IMR-90 (cell line): ENCODE measurements around the gene PHF3. TPM values are rescaled to one million over a fixed set of nuclear protein-coding genes. Genes with fewer than 3 reads are reported as not detected.

Source experiments
- ATAC-seq: fragments of 200-7000 bp; cut with Tn5 transposase; 2 replicates; pipeline ENCODE4 v1.9.1; 2020; ENCODE audit warnings: low read depth, mild to moderate bottlenecking, moderate library complexity
- BruUV-seq: library from RNA; stranded (reverse); fragments of 400-500 nt; replicated peaks from 2 replicates; lab custom pipeline; 2021; lab: Mats Ljungman, UMichigan
- CTCF ChIA-PET: fragments of 300-600 bp; formaldehyde crosslinking; extraction: SDS; loops from one replicate; lab custom pipeline; 2021; ENCODE audit warnings: antibody characterized with exemption; lab: Yijun Ruan, JAX
- POLR2A ChIA-PET: fragments of 300-600 bp; sonication (Branson Sonifier 250); formaldehyde crosslinking; loops from one replicate; lab custom pipeline; 2022; ENCODE audit warnings: antibody characterized with exemption; ENCODE audit not compliant: unreplicated experiment; lab: Charles Lee
- DNase-seq: peaks from one replicate; pipeline ENCODE4 v3.0.0; 2013
- H2AFZ ChIP-seq: replicated peaks from 2 replicates; pipeline ENCODE3; 2013; ENCODE audit warnings: low read length, mild to moderate bottlenecking; ENCODE audit not compliant: poor library complexity
- H2AK5ac ChIP-seq: 2 replicates; pipeline ENCODE4 v1.6.1; 2013; ENCODE audit warnings: low read depth, low read length, inconsistent platforms
- H2AK9ac ChIP-seq: replicated peaks from 2 replicates; pipeline ENCODE3; 2013; ENCODE audit warnings: mild to moderate bottlenecking, low read depth, low read length, moderate library complexity; ENCODE audit not compliant: poor library complexity
- H2BK120ac ChIP-seq: 2 replicates; pipeline ENCODE4 v1.6.1; 2013; ENCODE audit warnings: low read depth, low read length, inconsistent platforms
- H2BK15ac ChIP-seq: 3 replicates; pipeline ENCODE4 v1.6.1; 2013; ENCODE audit warnings: low read depth, low read length, inconsistent platforms
- H2BK20ac ChIP-seq: 2 replicates; pipeline ENCODE4 v1.6.1; 2013; ENCODE audit warnings: low read depth, mild to moderate bottlenecking, inconsistent platforms, low read length, moderate library complexity
- H2BK5ac ChIP-seq: 2 replicates; pipeline ENCODE4 v1.6.1; 2013; ENCODE audit warnings: mild to moderate bottlenecking, low read depth, low read length, inconsistent platforms; ENCODE audit not compliant: poor library complexity, severe bottlenecking
- H3K14ac ChIP-seq: replicated peaks from 2 replicates; pipeline ENCODE4 v1.6.1; 2013; ENCODE audit warnings: low read depth, low read length, inconsistent platforms
- H3K18ac ChIP-seq: 2 replicates; pipeline ENCODE4 v1.6.1; 2013; ENCODE audit warnings: low read depth, low read length, control low read depth
- H3K23ac ChIP-seq: 2 replicates; pipeline ENCODE4 v1.6.1; 2013; ENCODE audit warnings: low read depth, low read length, inconsistent platforms
- H3K27ac ChIP-seq: 2 replicates; pipeline ENCODE4 v1.5.1; 2013; ENCODE audit warnings: mild to moderate bottlenecking, control low read depth, low read length; ENCODE audit not compliant: insufficient read depth
- H3K27me3 ChIP-seq: 2 replicates; pipeline ENCODE4 v1.6.1; 2013; ENCODE audit warnings: low read length; ENCODE audit not compliant: control insufficient read depth, insufficient read depth
- H3K36me3 ChIP-seq: 2 replicates; pipeline ENCODE4 v1.6.1; 2013; ENCODE audit warnings: low read length, mixed read lengths; ENCODE audit not compliant: control insufficient read depth, insufficient read depth
- H3K4ac ChIP-seq: 2 replicates; pipeline ENCODE4 v1.6.1; 2013; ENCODE audit warnings: low read depth, low read length, inconsistent platforms
- H3K4me1 ChIP-seq: 2 replicates; pipeline ENCODE4 v1.6.1; 2013; ENCODE audit warnings: low read length, mixed read lengths; ENCODE audit not compliant: control insufficient read depth, insufficient read depth
- H3K4me2 ChIP-seq: 2 replicates; pipeline ENCODE4 v1.6.1; 2013; ENCODE audit warnings: low read depth, mild to moderate bottlenecking, control low read depth, low read length, moderate library complexity
- H3K4me3 ChIP-seq: 2 replicates; pipeline ENCODE4 v1.5.1; 2013; ENCODE audit warnings: low read depth, mild to moderate bottlenecking, control low read depth, low read length, moderate library complexity; ENCODE audit not compliant: insufficient read depth
- H3K56ac ChIP-seq: 2 replicates; pipeline ENCODE4 v1.6.1; 2013; ENCODE audit warnings: low read length, inconsistent platforms; ENCODE audit not compliant: insufficient read depth; ENCODE audit errors: extremely low read depth
- H3K79me1 ChIP-seq, 2 experiments: 2 replicates each; pipeline ENCODE4 v1.6.1; 2013; ENCODE audit warnings: low read length in 2 of 2, inconsistent platforms in 1 of 2, low read depth in 1 of 2
- H3K9ac ChIP-seq: 2 replicates; pipeline ENCODE4 v1.6.1; 2013; ENCODE audit warnings: low read depth, low read length, control low read depth
- H3K9me1 ChIP-seq: 2 replicates; pipeline ENCODE4 v1.6.1; 2013; ENCODE audit warnings: low read length, inconsistent platforms; ENCODE audit not compliant: insufficient read depth
- H3K9me3 ChIP-seq: 2 replicates; pipeline ENCODE4 v1.6.1; 2013; ENCODE audit warnings: low read length; ENCODE audit not compliant: control insufficient read depth, insufficient read depth
- H4K20me1 ChIP-seq: 2 replicates; pipeline ENCODE4 v1.6.1; 2013; ENCODE audit warnings: low read length, inconsistent platforms; ENCODE audit not compliant: insufficient read depth
- H4K5ac ChIP-seq: 2 replicates; pipeline ENCODE4 v1.6.1; 2013; ENCODE audit warnings: mild to moderate bottlenecking, low read depth, low read length, control low read depth
- H4K8ac ChIP-seq, 2 experiments: 2 replicates each; pipeline ENCODE4 v1.6.1; 2013; ENCODE audit warnings: low read depth in 2 of 2, low read length in 2 of 2, control low read depth in 1 of 2, inconsistent platforms in 1 of 2
- H4K91ac ChIP-seq: 2 replicates; pipeline ENCODE4 v1.6.1; 2013; ENCODE audit warnings: low read depth, low read length, inconsistent platforms; ENCODE audit not compliant: insufficient read depth
- CHD1 ChIP-seq: IDR thresholded peaks from 2 replicates; pipeline ENCODE4 v1.6.1; 2012; ENCODE audit warnings: low read depth, low read length, improper control_type of control experiment
- ELK1 ChIP-seq: fragments of 150-350 bp; IDR thresholded peaks from 2 replicates; pipeline ENCODE4 v1.6.1; 2016; ENCODE audit warnings: low read depth, mild to moderate bottlenecking, low read length, moderate library complexity, borderline replicate concordance
- FOS ChIP-seq: fragments of 150-350 bp; IDR thresholded peaks from 2 replicates; pipeline ENCODE4 v1.6.1; 2016; ENCODE audit warnings: low read depth, low read length
- MAFK ChIP-seq: IDR thresholded peaks from 2 replicates; pipeline ENCODE4 v1.6.1; 2012; ENCODE audit warnings: low read depth, low read length, improper control_type of control experiment
- MXI1 ChIP-seq: IDR thresholded peaks from 2 replicates; pipeline ENCODE4 v1.6.1; 2012; ENCODE audit warnings: low read depth, mild to moderate bottlenecking, low read length, moderate library complexity, borderline replicate concordance
- NFE2L2 ChIP-seq: fragments of 150-350 bp; IDR thresholded peaks from 2 replicates; pipeline ENCODE4 v1.6.1; 2016; ENCODE audit warnings: low read depth, mild to moderate bottlenecking, low read length
- POLR2A ChIP-seq: IDR thresholded peaks from 2 replicates; pipeline ENCODE4 v1.6.1; 2012; ENCODE audit warnings: mild to moderate bottlenecking, low read depth, low read length
- RAD21 ChIP-seq: IDR thresholded peaks from 2 replicates; pipeline ENCODE4 v1.6.1; 2012; ENCODE audit warnings: low read length, improper control_type of control experiment
- WGBS, 2 experiments: methylation state at CpG; one replicate each; pipeline versions ENCODE4 v1.1.5 to v1.1.7; 2013; ENCODE audit warnings: missing lambda C conversion rate in 2 of 2; ENCODE audit not compliant: insufficient read length in 1 of 2; ENCODE audit errors: extremely low coverage in 2 of 2; 5-methylcytosine and 5-hydroxymethylcytosine counted together
- dilution Hi-C: fragments of 300-500 bp; cut with HindIII; formaldehyde crosslinking; loops from one replicate; pipeline ENCODE4 v1.14.3; 2018; ENCODE audit warnings: low sequenced_read_pairs; ENCODE audit not compliant: unreplicated experiment
- in situ Hi-C: fragments of 300-500 bp; cut with MboI; formaldehyde crosslinking; loops from 3 replicates; pipeline ENCODE4 v1.14.3; 2019; ENCODE audit warnings: low sequenced_read_pairs, inconsistent platforms, mixed read lengths
- intact Hi-C: fragments of 100-400 bp; cut with micrococcal nuclease; formaldehyde crosslinking; loops from 2 replicates; pipeline ENCODE4 v1.10.0; 2022
- polyA plus RNA-seq, 3 experiments: library from polyadenylated mRNA; depleted of rRNA; stranded (reverse); fragments of >200 nt; gene quantifications; 2 replicates each; pipeline ENCODE4 v1.2.3, GENCODE V29; 2012; ENCODE audit warnings: low replicate concordance in 1 of 3
- total RNA-seq: library from RNA; depleted of rRNA; stranded (reverse); fragments of >200 nt; gene quantifications from 2 replicates; pipeline ENCODE4 v1.2.3, GENCODE V29; 2012
- TF ChIP-seq, protein P1 (sequence below): conservative IDR thresholded peaks from 2 replicates; pipeline ENCODE4 v1.5.1; 2012; ENCODE audit warnings: mild to moderate bottlenecking, low read depth, low read length, improper control_type of control experiment

The PHF3 gene
- total and polyA plus RNA-seq, 2 of the 4 experiments (the other 2 are of a cell fraction) = 5.6 to 27.8 TPM

DNA sequence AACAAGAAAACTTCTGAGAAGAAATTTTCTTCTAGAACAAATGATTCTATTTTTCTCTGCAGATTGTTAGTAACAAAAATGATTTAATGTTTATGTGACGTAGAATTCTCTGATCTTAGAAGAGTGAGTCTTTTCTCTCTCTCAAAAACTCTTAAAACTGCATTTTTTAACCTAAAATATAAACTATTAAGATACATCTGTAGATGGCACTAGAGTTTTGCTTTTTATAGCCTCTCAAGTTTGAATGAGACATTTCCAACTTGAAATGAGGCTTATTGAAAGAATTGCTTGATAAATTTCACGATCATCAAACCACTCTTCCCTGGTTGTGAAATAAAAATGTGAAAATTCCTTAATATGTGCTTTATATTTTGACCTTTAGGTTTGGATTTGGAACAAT, 53.8 kb downstream of the PHF3 start:
- Histone ChIP-seq H3K14ac (no peak overlapping the region), H3K27me3 (no peaks in the 10 kb centered on the region), H2BK15ac (no peak overlapping the region), H4K8ac (no peak overlapping the region), H2BK20ac (no peak overlapping the region), H3K27ac (no peak overlapping the region), H3K36me3 (peaks cover 10% of the 10 kb centered on the region), H3K4me2 (no peak overlapping the region), H2AK5ac (no peak overlapping the region), H3K9me1 (no peaks in the 10 kb centered on the region), H4K5ac (no peak overlapping the region), H4K91ac (no peak overlapping the region), H3K18ac (no peak overlapping the region), H3K56ac (no peak overlapping the region), H3K9ac (no peak overlapping the region), H3K4me3 (no peak overlapping the region), H3K9me3 (no peaks in the 10 kb centered on the region), H3K23ac (no peak overlapping the region), H3K79me1 (peaks cover 3 to 5% of the 10 kb centered on the region in 2 experiments; a peak in 2 of 4 replicates), H2BK5ac (no peak overlapping the region), H3K4ac (no peak overlapping the region), H3K4me1 (no peaks in the 10 kb centered on the region), H2AFZ (no peak overlapping the region), H2BK120ac (no peak overlapping the region), H2AK9ac (no peak overlapping the region), H4K20me1 (no peaks in the 10 kb centered on the region)
- intact Hi-C loops (no loop called here), in situ Hi-C loops (no loop called here), dilution Hi-C loops (no loop called here)
- ATAC-seq = no peak
- ChIA-PET POLR2A (no interaction called here), CTCF (no interaction called here)
- TF ChIP-seq ELK1 (no peak), RAD21 (no peak), CHD1 (no peak), MAFK (no peak), MXI1 (no peak), NFE2L2 (no peak), POLR2A (no peak), FOS (no peak)
- TF ChIP-seq, protein P1, sequence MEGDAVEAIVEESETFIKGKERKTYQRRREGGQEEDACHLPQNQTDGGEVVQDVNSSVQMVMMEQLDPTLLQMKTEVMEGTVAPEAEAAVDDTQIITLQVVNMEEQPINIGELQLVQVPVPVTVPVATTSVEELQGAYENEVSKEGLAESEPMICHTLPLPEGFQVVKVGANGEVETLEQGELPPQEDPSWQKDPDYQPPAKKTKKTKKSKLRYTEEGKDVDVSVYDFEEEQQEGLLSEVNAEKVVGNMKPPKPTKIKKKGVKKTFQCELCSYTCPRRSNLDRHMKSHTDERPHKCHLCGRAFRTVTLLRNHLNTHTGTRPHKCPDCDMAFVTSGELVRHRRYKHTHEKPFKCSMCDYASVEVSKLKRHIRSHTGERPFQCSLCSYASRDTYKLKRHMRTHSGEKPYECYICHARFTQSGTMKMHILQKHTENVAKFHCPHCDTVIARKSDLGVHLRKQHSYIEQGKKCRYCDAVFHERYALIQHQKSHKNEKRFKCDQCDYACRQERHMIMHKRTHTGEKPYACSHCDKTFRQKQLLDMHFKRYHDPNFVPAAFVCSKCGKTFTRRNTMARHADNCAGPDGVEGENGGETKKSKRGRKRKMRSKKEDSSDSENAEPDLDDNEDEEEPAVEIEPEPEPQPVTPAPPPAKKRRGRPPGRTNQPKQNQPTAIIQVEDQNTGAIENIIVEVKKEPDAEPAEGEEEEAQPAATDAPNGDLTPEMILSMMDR = 0 out of 2 replicates have a peak, but pooled peaks have one; percentile 5
- WGBS, 2 experiments = no CpG with 5 or more reads among the region's 2 CpGs
- no peak for DNase-seq
- BruUV-seq = no TSS peak
